Measurements from ENCODE around the gene HSD17B11.
A peak's percentile ranks its signal among the peaks of the same experiment; 100 is the strongest.
"Not testable (repeated sequence)": the region's sequence is repeated elsewhere in the genome, so short reads cannot be mapped to it uniquely, and the experiment has no call there.

HSD17B11 gene, protein sequence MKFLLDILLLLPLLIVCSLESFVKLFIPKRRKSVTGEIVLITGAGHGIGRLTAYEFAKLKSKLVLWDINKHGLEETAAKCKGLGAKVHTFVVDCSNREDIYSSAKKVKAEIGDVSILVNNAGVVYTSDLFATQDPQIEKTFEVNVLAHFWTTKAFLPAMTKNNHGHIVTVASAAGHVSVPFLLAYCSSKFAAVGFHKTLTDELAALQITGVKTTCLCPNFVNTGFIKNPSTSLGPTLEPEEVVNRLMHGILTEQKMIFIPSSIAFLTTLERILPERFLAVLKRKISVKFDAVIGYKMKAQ

DNA sequence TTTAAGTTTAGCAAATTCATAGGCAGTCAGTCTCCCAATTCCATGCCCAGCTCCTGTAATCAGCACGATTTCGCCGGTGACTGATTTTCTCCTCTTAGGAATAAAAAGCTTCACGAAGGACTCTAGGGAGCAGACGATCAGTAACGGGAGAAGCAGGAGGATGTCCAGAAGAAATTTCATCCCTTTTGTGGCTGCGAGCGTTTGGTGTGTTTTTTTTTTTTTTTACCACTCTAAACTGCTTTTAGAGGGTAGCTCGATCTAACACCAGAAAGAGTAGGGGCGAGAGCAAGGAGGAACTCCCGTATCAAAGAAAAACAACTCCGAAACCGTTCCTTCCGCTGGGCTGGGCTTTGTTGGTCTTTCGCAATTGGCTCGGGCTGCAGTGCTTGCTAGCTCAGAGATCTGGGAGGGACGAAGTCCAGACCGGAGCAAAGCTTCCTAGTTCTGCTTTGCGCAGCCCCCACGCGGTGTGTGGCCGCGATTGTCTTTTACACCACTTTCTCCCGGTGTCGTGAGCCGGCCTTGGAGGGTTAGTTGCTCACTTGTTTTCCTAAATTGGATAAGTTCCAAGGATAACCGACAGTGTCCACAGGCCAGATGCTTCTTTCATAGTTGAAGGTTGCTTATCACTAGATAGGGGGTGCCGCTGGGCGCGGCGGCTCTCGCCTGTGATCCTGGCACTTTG lies at the start of gene HSD17B11:
HSD17B11 (minus strand) TSS at position 298 of the 685 bp plus-strand sequence; CDS start at position 180, 118 bp downstream.
- Mint-ChIP-seq H3K27me3 (no peaks in the 10 kb centered on the region), H3K27ac (peak within 1 kb of the TSS; percentile 90), H3K4me3 (peak within 1 kb of the TSS; percentile 96), H3K4me1 (ENCODE audit: low read depth) (peaks cover 45% of the 10 kb centered on the region), H3K9me3 (no peaks in the 10 kb centered on the region), H3K36me3 (ENCODE audit: low read depth) (peaks cover 8% of the 10 kb centered on the region)

DNA sequence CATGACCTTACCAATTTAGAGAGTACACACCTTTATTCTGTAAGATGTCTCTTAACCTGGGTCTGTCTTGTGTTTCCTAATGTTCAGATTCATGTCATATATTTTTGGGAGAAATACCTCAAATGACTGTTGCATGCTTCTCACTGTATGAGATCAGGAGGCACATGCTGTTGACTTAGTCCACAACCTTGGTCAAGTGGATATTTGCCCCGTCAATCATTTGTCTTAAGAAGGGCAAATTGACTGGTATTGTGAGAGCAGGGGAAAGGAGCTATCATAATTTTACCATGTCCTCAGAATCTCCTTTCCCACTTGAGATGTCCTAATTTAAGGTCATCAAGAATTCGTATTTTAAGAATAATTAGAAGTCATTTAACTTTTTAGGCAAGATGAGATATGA lies 42.4 kb upstream of the HSD17B11 start:
- Mint-ChIP-seq H3K27ac (no peak overlapping the region), H3K9me3 (no peaks in the 10 kb centered on the region)

DNA sequence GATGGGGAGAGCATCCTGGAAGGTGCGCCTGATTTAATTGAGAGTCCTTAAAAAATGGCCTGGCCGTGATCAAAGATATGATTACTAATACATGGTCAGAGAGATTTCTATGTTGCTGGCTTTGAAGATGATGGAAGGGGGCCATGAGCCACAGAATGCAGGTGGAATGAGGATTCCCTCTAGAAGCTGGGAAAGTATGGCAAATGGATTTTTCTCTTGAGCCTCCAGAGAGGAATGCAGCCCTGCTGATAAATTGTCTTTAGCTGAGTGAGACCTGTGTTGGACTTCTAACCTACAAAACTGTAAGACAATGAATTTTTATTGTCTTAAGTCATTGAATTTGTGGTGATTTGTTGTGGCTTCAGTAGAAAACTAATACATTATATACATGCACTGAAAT lies 39.0 kb upstream of the HSD17B11 start:
- Mint-ChIP-seq H3K4me1 (ENCODE audit: low read depth) (peaks cover 42% of the 10 kb centered on the region), H3K27ac (no peak overlapping the region), H3K27me3 (no peaks in the 10 kb centered on the region), H3K4me3 (no peak overlapping the region), H3K9me3 (no peaks in the 10 kb centered on the region), H3K36me3 (ENCODE audit: low read depth) (peaks cover 8% of the 10 kb centered on the region)

More for the DNA sequence above, 42.4 kb upstream of the HSD17B11 start:
- H3K36me3 Mint-ChIP-seq (ENCODE audit: low read depth): peaks cover 26% of the 10 kb centered on the region
- no peaks in the 10 kb centered on the region for H3K27me3 Mint-ChIP-seq
- H3K4me3 Mint-ChIP-seq: no peak overlapping the region
- peaks cover 24% of the 10 kb centered on the region for H3K4me1 Mint-ChIP-seq (ENCODE audit: low read depth)

DNA sequence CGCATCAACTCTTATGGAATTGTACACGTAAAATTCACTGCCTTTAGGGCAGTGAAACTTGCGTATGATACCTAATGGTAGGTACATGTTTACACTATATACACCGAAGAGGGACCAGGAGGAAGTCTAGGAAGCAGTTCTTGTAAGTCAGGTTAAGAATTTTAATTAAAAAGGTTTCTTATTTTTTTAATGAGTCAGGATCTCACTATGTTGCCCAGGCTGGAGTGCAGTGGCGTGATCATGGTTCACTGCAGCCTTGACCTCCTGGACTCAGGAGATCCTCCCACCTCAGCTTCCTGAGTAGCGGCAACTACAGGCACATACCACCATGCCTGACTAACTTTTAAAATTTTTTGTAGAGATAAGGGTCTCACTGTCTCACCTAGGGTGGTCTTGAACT lies 38.0 kb upstream of the HSD17B11 start:
- no peak overlapping the region for H3K27ac Mint-ChIP-seq
- no peaks in the 10 kb centered on the region for H3K9me3 Mint-ChIP-seq
- H3K36me3 Mint-ChIP-seq (ENCODE audit: low read depth): peaks cover 8% of the 10 kb centered on the region
- no peak overlapping the region for H3K4me3 Mint-ChIP-seq
- H3K27me3 Mint-ChIP-seq: no peaks in the 10 kb centered on the region
- peaks cover 50% of the 10 kb centered on the region for H3K4me1 Mint-ChIP-seq (ENCODE audit: low read depth)

DNA sequence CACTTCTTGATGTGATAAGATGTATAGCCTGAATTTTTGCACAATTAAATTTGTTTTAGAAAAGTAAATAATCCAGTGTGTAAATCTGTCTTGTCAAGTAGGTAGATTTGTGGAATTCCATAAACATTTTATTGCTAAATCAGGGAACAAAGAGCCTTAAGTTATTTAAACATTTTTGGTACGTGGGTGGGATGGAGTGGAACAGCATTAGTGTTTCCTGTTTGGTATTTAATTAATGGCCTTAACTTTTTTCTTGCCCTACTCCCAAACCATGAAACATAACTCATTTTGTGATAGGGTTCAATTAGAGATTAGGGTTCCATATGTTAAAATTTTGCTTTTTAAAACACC lies 36.5 kb upstream of the HSD17B11 start:
- no peaks in the 10 kb centered on the region for H3K27me3 Mint-ChIP-seq
- H3K36me3 Mint-ChIP-seq (ENCODE audit: low read depth): peaks cover 7% of the 10 kb centered on the region
- H3K27ac Mint-ChIP-seq: no peak overlapping the region
- no peak overlapping the region for H3K4me3 Mint-ChIP-seq
- no peaks in the 10 kb centered on the region for H3K9me3 Mint-ChIP-seq
- H3K4me1 Mint-ChIP-seq (ENCODE audit: low read depth): peaks cover 58% of the 10 kb centered on the region

DNA sequence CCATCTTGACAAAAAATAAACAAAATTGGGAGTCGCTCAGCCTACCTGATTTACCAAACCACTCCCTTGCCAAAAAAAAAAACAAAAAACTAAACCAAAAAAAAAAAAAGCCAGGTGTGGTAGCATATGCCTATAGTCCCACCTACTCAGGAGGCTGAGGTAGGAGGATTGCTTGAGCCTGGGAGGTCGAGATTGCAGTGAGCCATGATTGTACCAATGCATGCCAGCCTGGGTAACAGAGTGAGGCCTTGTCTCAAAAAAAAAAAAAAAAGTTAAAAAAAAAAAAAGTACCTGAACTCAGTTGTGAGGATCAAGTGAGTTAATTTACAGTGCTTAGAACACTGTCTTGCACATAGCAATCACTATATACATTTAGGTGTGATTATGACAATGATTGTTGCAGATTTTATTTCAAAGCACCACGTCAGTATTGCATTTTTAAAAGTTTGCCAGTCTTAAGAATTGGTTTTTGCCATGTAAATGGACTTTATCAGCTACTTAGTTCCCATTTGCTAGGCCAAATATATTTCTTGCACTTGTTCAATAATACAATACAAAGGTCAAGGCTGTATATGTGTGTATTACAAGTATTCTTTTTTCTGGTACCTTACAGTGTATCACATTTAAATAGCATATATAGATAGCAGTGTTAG lies 36.0 kb upstream of the HSD17B11 start:
- H3K4me1 Mint-ChIP-seq (ENCODE audit: low read depth): peaks cover 58% of the 10 kb centered on the region
- no peaks in the 10 kb centered on the region for H3K27me3 Mint-ChIP-seq
- H3K36me3 Mint-ChIP-seq (ENCODE audit: low read depth): peaks cover 6% of the 10 kb centered on the region
- no peaks in the 10 kb centered on the region for H3K9me3 Mint-ChIP-seq
- no peak overlapping the region for H3K4me3 Mint-ChIP-seq
- no peak overlapping the region for H3K27ac Mint-ChIP-seq

DNA sequence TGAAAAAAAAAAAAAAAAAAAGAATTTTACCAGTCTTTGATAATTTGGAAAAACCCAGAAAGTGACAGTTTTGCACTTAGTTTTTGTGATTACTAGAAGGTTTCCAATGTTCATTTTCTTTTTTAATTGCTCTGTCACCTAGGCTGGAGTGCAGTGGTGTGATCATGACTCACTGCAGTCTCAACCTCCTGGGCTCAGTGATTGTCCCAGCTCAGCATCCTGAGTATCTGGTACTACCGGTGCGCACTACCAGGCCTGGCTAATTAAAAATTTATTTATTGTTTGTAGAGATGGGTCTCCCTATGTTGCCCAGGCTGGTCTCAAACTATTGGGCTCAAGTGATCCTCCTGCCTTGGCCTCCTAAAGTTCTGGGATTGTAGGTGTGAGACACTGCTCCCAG lies 34.7 kb upstream of the HSD17B11 start:
- Mint-ChIP-seq H3K36me3 (ENCODE audit: low read depth) (peaks cover 4% of the 10 kb centered on the region), H3K27ac (no peak overlapping the region), H3K4me3 (no peak overlapping the region), H3K27me3 (no peaks in the 10 kb centered on the region), H3K9me3 (no peaks in the 10 kb centered on the region), H3K4me1 (ENCODE audit: low read depth) (peaks cover 65% of the 10 kb centered on the region)

DNA sequence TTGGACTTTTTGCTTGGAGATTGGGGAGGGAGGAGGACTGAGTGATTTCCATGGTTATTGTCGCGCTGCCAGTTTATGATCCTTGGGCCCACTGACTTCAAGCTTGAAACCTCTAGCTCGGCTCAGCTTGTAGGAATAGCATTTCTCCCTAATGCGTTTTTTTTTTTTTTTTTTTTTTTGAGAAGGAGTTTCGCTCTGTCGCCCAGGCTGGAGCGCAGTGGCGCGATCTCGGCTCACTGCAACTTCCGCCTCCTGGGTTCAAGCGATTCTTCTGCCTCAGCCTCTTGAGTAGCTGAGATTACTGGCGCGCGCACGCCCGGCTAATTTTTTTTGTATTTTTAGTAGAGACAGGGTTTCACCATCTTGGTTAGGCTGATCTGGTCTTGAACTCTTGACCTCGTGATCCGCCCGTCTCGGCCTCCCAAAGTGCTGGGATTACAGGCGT lies 33.1 kb upstream of the HSD17B11 start:
- Mint-ChIP-seq H3K27ac (peak overlapping the region; percentile 5), H3K4me1 (ENCODE audit: low read depth) (peaks cover 52% of the 10 kb centered on the region), H3K4me3 (peak overlapping the region; percentile 98)
- H3K36me3 Mint-ChIP-seq (ENCODE audit: low read depth); H3K9me3 Mint-ChIP-seq; H3K27me3 Mint-ChIP-seq: not testable (repeated sequence)

DNA sequence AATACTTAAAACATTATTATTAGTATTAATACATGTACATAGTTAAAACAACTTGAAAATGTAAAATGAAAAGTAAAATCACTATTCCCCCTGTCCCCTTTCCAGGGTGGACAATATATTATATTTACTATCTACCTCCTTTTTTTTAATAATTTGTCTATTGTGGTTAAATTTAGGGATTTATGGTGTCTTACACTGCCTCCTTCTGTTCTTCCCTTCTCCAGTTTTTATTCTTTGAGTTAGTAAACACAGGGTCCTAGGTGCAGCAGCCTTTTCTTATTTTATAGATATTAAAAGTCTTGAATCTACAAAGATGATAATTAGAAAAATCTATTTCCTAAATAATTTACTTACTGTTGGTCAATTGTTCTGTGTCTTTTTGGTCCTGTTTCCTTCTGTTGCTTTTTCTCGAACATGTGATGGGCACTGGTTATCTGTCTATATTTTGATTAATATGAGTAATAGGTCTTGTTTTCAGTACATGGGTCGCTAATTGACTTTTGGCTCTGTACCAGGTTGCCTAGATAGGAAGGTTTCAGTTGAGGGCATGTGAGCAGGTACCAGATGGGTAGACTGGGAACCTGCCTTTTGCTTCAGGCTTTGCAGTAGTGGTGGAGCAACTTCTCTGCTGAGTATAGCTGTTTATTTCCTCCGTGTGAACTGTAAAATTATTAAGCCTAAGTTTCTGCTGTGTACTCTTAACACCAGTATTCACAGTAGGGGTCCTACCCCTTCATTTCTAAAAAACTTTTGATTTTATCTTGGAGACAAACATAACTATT lies 32.5 kb upstream of the HSD17B11 start:
- H3K27ac Mint-ChIP-seq: peak overlapping the region; percentile 5
- peaks cover 4% of the 10 kb centered on the region for H3K36me3 Mint-ChIP-seq (ENCODE audit: low read depth)
- H3K9me3 Mint-ChIP-seq: no peaks in the 10 kb centered on the region
- H3K4me1 Mint-ChIP-seq (ENCODE audit: low read depth): peaks cover 52% of the 10 kb centered on the region
- no peaks in the 10 kb centered on the region for H3K27me3 Mint-ChIP-seq
- peak overlapping the region; percentile 98 for H3K4me3 Mint-ChIP-seq

DNA sequence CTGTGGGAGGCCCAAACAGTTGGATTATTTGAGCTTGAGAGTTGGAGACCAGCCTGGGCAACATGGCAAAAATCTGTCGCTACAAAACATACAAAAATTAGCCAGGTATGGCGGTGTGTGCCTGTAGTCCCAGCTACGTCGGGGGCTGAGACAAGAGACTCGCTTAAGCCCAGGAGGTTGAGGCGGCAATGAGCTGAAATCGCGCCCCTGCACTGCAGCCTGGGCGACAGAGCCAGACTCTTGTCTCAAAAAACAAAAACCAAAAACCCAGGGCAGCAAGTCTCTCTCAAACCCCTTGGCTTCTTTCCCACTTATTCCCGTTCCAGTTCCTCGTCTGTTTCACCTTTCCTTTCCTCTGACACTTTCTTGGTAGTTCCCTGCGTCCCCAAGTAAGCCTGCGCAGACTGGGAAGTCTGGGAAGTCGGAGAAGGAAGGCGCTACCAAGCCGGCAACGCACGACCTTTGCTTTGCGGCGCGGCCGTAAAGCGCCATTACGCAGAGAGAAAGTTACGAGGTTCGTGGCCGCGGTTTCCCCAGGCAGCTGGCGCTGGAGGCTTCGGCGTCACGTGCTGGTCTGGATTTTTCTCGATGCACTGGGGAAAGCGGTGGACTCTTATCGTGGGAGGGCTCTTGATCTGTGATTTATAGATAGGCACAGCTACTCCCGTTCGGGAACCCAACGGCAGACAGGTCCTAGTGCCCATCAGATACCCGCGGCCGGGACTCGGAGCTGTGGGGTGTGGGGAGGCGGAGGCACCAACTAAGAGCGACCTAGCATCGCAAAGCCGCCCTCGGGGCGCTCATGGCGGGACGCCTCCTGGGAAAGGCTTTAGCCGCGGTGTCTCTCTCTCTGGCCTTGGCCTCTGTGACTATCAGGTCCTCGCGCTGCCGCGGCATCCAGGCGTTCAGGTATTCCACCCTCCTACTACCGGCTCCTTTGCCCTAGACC lies 31.4 kb upstream of the HSD17B11 start, which contains the start of gene NUDT9:
NUDT9 (plus strand) TSS at position 470 of the 949 bp plus-strand sequence; CDS start at position 803, 333 bp downstream.
- no peaks in the 10 kb centered on the region for H3K27me3 Mint-ChIP-seq
- H3K4me1 Mint-ChIP-seq (ENCODE audit: low read depth): peaks cover 43% of the 10 kb centered on the region
- H3K4me3 Mint-ChIP-seq: peak within 1 kb of the TSS; percentile 98
- no peaks in the 10 kb centered on the region for H3K9me3 Mint-ChIP-seq
- peaks cover 4% of the 10 kb centered on the region for H3K36me3 Mint-ChIP-seq (ENCODE audit: low read depth)
- peak within 1 kb of the TSS; percentile 98 for H3K27ac Mint-ChIP-seq

DNA sequence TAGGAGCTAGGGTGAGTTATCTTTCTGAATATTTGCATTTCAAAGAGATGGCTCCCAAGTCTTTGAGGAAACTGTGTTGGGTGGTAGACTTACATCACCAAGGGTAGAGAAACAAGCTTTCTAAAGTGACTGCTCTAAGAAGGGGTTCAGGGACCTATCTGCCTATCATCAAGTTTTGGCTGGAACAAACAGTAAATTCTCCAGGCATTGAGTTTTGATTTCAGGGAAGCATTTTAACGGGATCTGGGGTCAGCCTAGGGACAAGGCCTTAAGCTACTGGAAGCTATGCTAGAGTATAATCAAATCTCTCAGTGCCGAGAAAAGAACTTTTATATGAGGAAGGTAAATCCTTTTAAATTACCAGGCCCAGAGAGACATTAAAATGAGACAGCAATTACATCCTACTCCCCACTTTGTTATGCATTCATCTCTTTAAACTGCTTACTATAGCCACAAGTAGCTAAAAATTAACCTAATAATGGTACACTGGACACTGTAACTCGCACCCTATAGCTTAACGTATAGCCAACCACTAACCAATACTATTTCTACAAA lies 29.4 kb upstream of the HSD17B11 start:
- Mint-ChIP-seq H3K4me3 (no peak overlapping the region), H3K9me3 (no peaks in the 10 kb centered on the region)

DNA sequence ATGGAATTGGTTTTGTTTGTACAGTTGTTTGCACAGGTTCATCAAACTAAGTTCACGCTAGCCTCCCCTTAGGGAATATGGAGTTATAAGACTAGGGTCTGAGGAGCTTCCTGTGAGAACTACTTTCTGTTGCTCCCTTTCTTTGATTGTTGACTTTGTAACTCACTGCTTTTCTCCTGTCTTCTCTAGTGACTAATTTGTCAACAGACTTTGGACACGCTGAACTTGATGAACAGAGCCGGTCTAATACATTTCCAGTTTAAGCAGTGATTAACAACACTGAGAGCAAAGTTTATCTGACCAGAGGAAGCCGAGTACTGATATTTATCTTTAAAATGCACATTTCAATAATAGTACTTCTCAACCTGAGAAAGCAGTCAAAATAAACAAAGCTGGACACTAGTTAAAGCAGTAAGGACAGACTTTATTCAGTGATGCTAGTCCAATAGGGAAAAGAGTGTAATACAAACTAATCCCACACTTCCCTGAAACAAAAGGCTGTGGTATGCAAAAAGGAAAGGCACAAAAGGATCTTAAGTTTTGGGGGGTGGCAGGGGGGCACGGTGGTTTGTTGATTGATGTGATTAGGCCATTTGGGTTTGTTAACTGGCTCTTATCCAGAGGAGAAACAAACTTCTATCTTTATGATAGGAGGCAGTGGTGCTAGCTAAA lies 28.7 kb upstream of the HSD17B11 start:
- Mint-ChIP-seq H3K9me3 (no peaks in the 10 kb centered on the region), H3K27me3 (no peaks in the 10 kb centered on the region), H3K4me1 (ENCODE audit: low read depth) (peaks cover 30% of the 10 kb centered on the region), H3K27ac (no peak overlapping the region), H3K36me3 (ENCODE audit: low read depth) (peaks cover 4% of the 10 kb centered on the region), H3K4me3 (no peak overlapping the region)

More for the DNA sequence above, 29.4 kb upstream of the HSD17B11 start:
- Mint-ChIP-seq H3K36me3 (ENCODE audit: low read depth) (peaks cover 4% of the 10 kb centered on the region), H3K4me1 (ENCODE audit: low read depth) (peaks cover 36% of the 10 kb centered on the region), H3K27ac (no peak overlapping the region), H3K27me3 (no peaks in the 10 kb centered on the region)

DNA sequence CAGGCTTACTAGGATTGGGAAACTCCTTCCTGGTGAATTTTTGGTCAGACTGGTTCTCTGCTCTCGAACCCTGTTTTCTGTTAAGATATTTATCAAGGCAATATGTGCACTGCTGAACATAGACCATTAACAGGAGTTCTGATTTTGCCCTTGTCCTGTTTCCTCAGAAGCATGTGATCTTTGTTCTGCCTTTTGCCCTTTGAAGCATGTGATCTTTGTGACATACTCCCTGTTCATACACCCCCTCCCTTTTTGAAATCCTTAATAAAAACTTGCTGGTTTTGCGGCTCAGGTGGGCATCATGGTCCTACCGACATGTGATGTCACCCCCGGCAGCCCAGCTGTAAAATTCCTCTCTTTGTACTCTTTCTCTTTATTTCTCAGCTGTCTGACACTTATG lies 27.4 kb upstream of the HSD17B11 start:
- H3K27me3 Mint-ChIP-seq; H3K4me3 Mint-ChIP-seq; H3K27ac Mint-ChIP-seq; H3K36me3 Mint-ChIP-seq (ENCODE audit: low read depth); H3K9me3 Mint-ChIP-seq: not testable (repeated sequence)
- H3K4me1 Mint-ChIP-seq (ENCODE audit: low read depth): peaks cover 19% of the 10 kb centered on the region
